Natural killer cell (primary cell): ENCODE data around the gene CD8A. TPM values are rescaled to one million over a fixed set of nuclear protein-coding genes. Genes with fewer than 3 reads are reported as not detected.
"Not testable (repeated sequence)": the region's sequence is repeated elsewhere in the genome, so short reads cannot be mapped to it uniquely, and the experiment has no call there.

Source experiments
- ATAC-seq, 3 donors: fragments of 150-1000 bp in 2 of 3; fragments of 200-7000 bp in 1 of 3; cut with Tn5 transposase; 1 replicate in 1 of 3; 2 replicates in 2 of 3; pipeline ENCODE4 v1.10.0; 2021; ENCODE audit warnings: mild to moderate bottlenecking in 2 of 3, moderate library complexity in 2 of 3
- DNase-seq, 2 donors: peaks; one replicate each; pipeline versions ENCODE4 v3.0.0 to v3.0.0-alpha.2; 2013 to 2021; ENCODE audit warnings: mixed read lengths in 1 of 2
- H3K27ac ChIP-seq: one replicate; pipeline ENCODE4 v1.5.1; 2013; ENCODE audit warnings: mild to moderate bottlenecking, low read length
- H3K27me3 ChIP-seq: one replicate; pipeline ENCODE4 v1.6.1; 2013; ENCODE audit warnings: low read length; ENCODE audit not compliant: control insufficient read depth, insufficient read depth
- H3K36me3 ChIP-seq: one replicate; pipeline ENCODE4 v1.6.1; 2013; ENCODE audit warnings: low read length; ENCODE audit not compliant: control insufficient read depth, insufficient read depth
- H3K4me1 ChIP-seq: one replicate; pipeline ENCODE4 v1.6.1; 2013; ENCODE audit warnings: low read length; ENCODE audit not compliant: control insufficient read depth, insufficient read depth
- H3K4me3 ChIP-seq: one replicate; pipeline ENCODE4 v1.5.1; 2013; ENCODE audit warnings: low read length
- H3K9me3 ChIP-seq: one replicate; pipeline ENCODE4 v1.6.1; 2013; ENCODE audit warnings: low read length; ENCODE audit not compliant: control insufficient read depth, insufficient read depth
- H3K27ac Mint-ChIP-seq, 2 donors: one replicate each; pipeline ENCODE4 v1.8.0; 2022; ENCODE audit warnings: mild to moderate bottlenecking in 2 of 2, mixed read lengths in 2 of 2, moderate library complexity in 1 of 2
- H3K27me3 Mint-ChIP-seq, 2 donors: one replicate each; pipeline ENCODE4 v1.8.0; 2022; ENCODE audit warnings: low read depth in 2 of 2, mixed read lengths in 2 of 2
- H3K36me3 Mint-ChIP-seq: one replicate; pipeline ENCODE4 v1.8.0; 2022; ENCODE audit warnings: mixed read lengths
- H3K4me1 Mint-ChIP-seq, 2 donors: one replicate each; pipeline ENCODE4 v1.8.0; 2022; ENCODE audit warnings: mixed read lengths in 2 of 2
- H3K4me3 Mint-ChIP-seq: one replicate; pipeline ENCODE4 v1.8.0; 2022; ENCODE audit warnings: mild to moderate bottlenecking, moderate library complexity, mixed read lengths
- H3K9me3 Mint-ChIP-seq, 2 donors: one replicate each; pipeline ENCODE4 v1.8.0; 2022; ENCODE audit warnings: mixed read lengths in 2 of 2
- WGBS: methylation state at CpG from one replicate; pipeline ENCODE4 v1.1.7; 2013; ENCODE audit warnings: missing lambda C conversion rate; ENCODE audit not compliant: insufficient coverage; 5-methylcytosine and 5-hydroxymethylcytosine counted together
- intact Hi-C: fragments of 100-400 bp; cut with micrococcal nuclease; formaldehyde crosslinking; loops from one replicate; pipeline ENCODE4 v1.14.2; 2022
- total RNA-seq, 4 donors: library from RNA; stranded (reverse); fragments of 120-200 nt in 1 of 4; gene quantifications; one replicate each; pipeline versions ENCODE4 v1.2.3 to v1.2.4, GENCODE V29; 2013 to 2022
- TF ChIP-seq, protein P1 (sequence below): fragments of 200-600 bp; IDR thresholded peaks from one replicate; pipeline ENCODE4 v1.8.0; 2022; ENCODE audit warnings: antibody characterized with exemption

Gene CD8A
- total RNA-seq, 3 donors from 2014 or later (not counting 1 experiment from before 2014, with no cell fraction given) = 85.3 to 208 (median 162) TPM

DNA sequence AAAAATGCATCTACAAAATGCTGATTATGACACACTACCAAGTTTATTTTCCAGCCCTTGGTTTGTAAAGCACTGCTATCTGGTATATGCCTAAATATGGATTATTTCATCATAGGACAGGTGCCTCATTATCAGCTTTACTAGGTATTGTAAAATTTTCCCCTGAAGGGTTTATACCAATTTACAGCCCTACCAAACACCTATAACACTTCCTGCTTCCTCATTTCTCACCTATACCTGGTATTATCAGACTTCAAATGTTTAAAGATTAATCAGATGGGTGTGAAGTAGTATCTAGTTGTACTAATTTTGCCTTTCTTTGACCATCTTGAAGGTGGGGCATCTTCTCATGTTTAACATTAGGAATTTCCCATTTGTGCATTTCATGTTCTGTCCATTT, 43.8 kb downstream of the CD8A start:
- H3K27ac Mint-ChIP-seq = peak overlapping the region; percentile 39 to 75

DNA sequence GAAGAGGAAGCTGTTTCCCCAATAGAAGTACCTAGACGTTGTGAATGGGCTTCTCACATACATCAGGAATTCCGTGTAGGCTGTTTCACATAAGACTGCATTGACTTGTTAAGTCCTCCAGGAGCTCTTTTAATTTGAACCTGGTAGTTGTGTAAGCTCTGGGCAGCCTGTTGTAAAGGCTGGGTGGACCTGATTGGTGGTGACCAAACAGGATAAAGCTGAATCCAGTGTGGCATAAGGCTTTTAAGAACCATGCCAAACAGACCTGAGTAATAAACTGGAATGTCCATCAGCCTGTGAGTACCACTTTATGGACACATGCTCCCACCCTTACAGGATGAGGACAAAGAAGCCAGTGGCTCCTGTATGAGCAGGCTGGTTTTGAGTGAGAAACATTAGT, 46.6 kb downstream of the CD8A start:
- no peak overlapping the region for H3K27ac ChIP-seq
- TF ChIP-seq, protein P1, sequence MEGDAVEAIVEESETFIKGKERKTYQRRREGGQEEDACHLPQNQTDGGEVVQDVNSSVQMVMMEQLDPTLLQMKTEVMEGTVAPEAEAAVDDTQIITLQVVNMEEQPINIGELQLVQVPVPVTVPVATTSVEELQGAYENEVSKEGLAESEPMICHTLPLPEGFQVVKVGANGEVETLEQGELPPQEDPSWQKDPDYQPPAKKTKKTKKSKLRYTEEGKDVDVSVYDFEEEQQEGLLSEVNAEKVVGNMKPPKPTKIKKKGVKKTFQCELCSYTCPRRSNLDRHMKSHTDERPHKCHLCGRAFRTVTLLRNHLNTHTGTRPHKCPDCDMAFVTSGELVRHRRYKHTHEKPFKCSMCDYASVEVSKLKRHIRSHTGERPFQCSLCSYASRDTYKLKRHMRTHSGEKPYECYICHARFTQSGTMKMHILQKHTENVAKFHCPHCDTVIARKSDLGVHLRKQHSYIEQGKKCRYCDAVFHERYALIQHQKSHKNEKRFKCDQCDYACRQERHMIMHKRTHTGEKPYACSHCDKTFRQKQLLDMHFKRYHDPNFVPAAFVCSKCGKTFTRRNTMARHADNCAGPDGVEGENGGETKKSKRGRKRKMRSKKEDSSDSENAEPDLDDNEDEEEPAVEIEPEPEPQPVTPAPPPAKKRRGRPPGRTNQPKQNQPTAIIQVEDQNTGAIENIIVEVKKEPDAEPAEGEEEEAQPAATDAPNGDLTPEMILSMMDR = no peak
- H3K4me1 Mint-ChIP-seq = peaks cover 48 to 55% of the 10 kb centered on the region in 2 donors
- H3K9me3 ChIP-seq = no peaks in the 10 kb centered on the region
- H3K36me3 ChIP-seq = peaks cover 9% of the 10 kb centered on the region
- no peaks in the 10 kb centered on the region for H3K27me3 Mint-ChIP-seq
- DNase-seq (no peak), ATAC-seq (no peak)
- intact Hi-C loops = no loop called here
- WGBS = 90% methylated on average over 2 of the region's 2 CpGs
- H3K36me3 Mint-ChIP-seq = no peaks in the 10 kb centered on the region
- H3K4me3 Mint-ChIP-seq = no peak overlapping the region
- no peak overlapping the region for H3K4me3 ChIP-seq
- no peak overlapping the region for H3K27ac Mint-ChIP-seq
- peaks cover 0 to 3% of the 10 kb centered on the region in 2 donors for H3K9me3 Mint-ChIP-seq
- H3K27me3 ChIP-seq = no peaks in the 10 kb centered on the region
- H3K4me1 ChIP-seq = peaks cover 3% of the 10 kb centered on the region

More for the DNA sequence above, 43.8 kb downstream of the CD8A start:
- DNase-seq (no peak), ATAC-seq (no peak)
- H3K9me3 Mint-ChIP-seq = peaks cover 0 to 2% of the 10 kb centered on the region in 2 donors
- no peak overlapping the region for H3K4me3 ChIP-seq
- no peak overlapping the region for H3K27ac ChIP-seq
- intact Hi-C loops = no loop called here
- H3K27me3 Mint-ChIP-seq = no peaks in the 10 kb centered on the region
- H3K4me1 Mint-ChIP-seq = peaks cover 63 to 64% of the 10 kb centered on the region in 2 donors
- peaks cover 19% of the 10 kb centered on the region for H3K36me3 ChIP-seq
- H3K36me3 Mint-ChIP-seq = peaks cover 13% of the 10 kb centered on the region
- no peaks in the 10 kb centered on the region for H3K27me3 ChIP-seq
- TF ChIP-seq, protein P1 = no peak
- H3K9me3 ChIP-seq = no peaks in the 10 kb centered on the region
- H3K4me1 ChIP-seq = peaks cover 3% of the 10 kb centered on the region
- H3K4me3 Mint-ChIP-seq = no peak overlapping the region

DNA sequence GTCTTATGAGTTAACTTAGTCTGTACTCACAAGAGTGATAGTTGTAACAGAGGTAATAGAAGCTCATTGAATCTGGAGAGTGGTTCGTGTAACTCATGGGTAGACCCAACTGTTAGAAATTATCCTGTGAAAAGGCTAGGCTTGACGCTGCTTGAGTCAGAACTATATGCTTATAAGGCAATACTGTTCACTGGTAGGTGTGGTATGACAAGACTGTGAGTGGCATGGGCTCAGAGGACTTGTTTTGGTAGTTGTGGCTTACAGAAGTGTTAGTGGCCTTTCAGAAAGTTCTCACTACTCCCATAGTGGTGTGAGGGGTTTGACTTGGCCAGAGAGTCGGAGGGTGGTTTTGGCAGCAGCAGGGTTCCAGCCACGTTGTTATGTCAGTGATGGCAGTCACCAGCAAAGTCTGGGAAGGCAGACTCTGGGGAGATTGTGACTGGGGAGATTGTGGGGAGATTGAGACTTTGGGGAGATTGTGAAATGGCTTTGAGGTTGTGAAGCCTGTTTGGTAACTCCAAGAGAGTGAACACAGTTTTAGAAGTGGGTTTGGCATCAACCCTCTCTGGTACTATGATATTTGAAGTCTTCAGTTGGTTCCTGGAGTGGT, 48.7 kb downstream of the CD8A start:
- DNase-seq, H3K9me3 Mint-ChIP-seq, H3K4me1 ChIP-seq, H3K27me3 Mint-ChIP-seq, H3K36me3 Mint-ChIP-seq, H3K27ac ChIP-seq, intact Hi-C loops, H3K36me3 ChIP-seq, H3K4me3 ChIP-seq, H3K9me3 ChIP-seq, H3K27me3 ChIP-seq: not testable (repeated sequence)
- ATAC-seq = peak; percentile 83 to 94 (median 93)
- H3K27ac Mint-ChIP-seq = peak overlapping the region; percentile 86 to 89
- whole genome bisulfite sequencing = no CpG with 5 or more reads among the region's 4 CpGs
- H3K4me3 Mint-ChIP-seq = peak overlapping the region; percentile 78
- peaks cover 36 to 38% of the 10 kb centered on the region in 2 donors for H3K4me1 Mint-ChIP-seq

DNA sequence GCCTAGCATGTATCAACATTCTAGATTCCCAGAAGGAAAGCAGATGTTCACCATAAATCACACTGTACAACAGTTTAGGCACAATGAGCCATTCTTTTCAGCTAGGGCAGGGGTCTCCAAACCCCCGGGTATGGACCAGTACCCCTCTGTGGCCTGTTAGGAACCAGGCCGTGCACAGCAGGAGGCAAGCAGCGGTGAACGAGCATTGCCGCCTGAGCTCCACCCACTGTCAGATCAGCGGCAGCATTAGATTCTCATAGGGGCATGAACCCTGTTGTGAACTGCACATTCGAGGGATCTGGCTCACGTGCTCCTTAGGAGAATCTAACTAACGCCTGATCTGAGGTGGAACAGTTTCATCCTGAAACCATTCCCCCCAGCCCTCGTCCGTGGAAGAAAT, 50.8 kb downstream of the CD8A start:
- H3K36me3 ChIP-seq, H3K4me3 ChIP-seq, intact Hi-C loops, ATAC-seq, H3K9me3 Mint-ChIP-seq, H3K27ac ChIP-seq, H3K36me3 Mint-ChIP-seq, H3K27me3 Mint-ChIP-seq, DNase-seq, H3K4me1 ChIP-seq, H3K27ac Mint-ChIP-seq, H3K4me3 Mint-ChIP-seq, H3K9me3 ChIP-seq, H3K27me3 ChIP-seq: not testable (repeated sequence)
- peaks cover 17 to 18% of the 10 kb centered on the region in 2 donors for H3K4me1 Mint-ChIP-seq
- WGBS = no CpG with 5 or more reads among the region's 11 CpGs

DNA sequence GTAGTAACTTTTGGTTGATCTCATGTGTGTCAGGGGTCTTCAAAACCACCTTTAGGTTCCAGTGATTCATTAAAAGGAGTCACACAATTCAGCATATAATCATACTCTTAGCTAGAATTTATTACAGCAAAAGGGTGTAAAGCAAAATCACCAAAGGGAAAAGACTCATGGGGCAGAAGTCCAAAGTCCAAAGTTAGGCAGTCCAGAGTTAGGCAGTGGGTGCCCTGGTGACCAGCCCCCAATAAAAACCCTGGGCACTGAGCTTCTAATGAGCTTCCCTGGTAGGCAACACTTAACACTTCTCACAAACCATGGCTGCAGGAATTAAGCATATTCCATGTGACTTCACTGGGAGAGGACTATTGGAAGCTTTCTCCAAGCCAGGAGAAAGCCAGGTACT, 51.2 kb downstream of the CD8A start:
- H3K27me3 ChIP-seq, DNase-seq, H3K36me3 ChIP-seq, H3K9me3 Mint-ChIP-seq, H3K36me3 Mint-ChIP-seq, intact Hi-C loops, H3K4me3 ChIP-seq, H3K27ac Mint-ChIP-seq, H3K4me1 ChIP-seq, ATAC-seq, H3K27ac ChIP-seq, H3K4me3 Mint-ChIP-seq, H3K27me3 Mint-ChIP-seq, H3K9me3 ChIP-seq: not testable (repeated sequence)
- H3K4me1 Mint-ChIP-seq = peaks cover 17 to 18% of the 10 kb centered on the region in 2 donors

DNA sequence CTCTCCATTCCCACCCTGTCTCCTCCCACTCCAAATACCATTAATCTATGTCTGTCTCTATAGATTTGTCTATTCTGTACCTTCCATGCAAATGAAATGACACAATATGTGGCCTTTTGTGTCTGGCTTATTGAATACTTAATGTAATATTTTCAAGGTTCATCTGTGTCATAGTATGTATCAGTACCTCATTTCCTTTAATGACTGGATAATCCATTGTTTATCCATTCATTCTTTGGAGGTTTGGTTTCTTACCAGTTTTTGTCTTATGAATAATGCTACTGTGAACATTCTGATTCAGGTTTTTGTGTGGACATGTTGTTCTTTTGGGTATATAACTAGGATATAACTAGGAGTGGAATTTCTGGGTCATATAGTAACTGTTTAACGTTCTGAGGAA, 55.8 kb downstream of the CD8A start:
- H3K27me3 ChIP-seq, H3K27ac ChIP-seq, H3K4me3 ChIP-seq, H3K4me1 ChIP-seq, H3K9me3 ChIP-seq, H3K36me3 Mint-ChIP-seq, intact Hi-C loops, ATAC-seq, H3K36me3 ChIP-seq, DNase-seq, H3K27ac Mint-ChIP-seq, H3K4me1 Mint-ChIP-seq, H3K4me3 Mint-ChIP-seq, H3K9me3 Mint-ChIP-seq, H3K27me3 Mint-ChIP-seq: not testable (repeated sequence)
- no CpG with 5 or more reads among the region's 1 CpG for WGBS
